GM12878 (cell line): ENCODE data around the gene PRR22. TPM values are rescaled to one million over a fixed set of nuclear protein-coding genes. Genes with fewer than 3 reads are reported as not detected.

Source experiments
- ATAC-seq: fragments of 200-7000 bp; cut with Tn5 transposase; 3 replicates; pipeline ENCODE4 v1.9.1; 2020; ENCODE audit warnings: mild to moderate bottlenecking, moderate library complexity
- BruUV-seq: library from RNA; stranded (reverse); fragments of 400-500 nt; replicated peaks from 2 replicates; lab custom pipeline; 2021; lab: Mats Ljungman, UMichigan
- CTCF ChIA-PET: fragments of 300-600 bp; sonication (Branson Sonifier 250); formaldehyde crosslinking; extraction: SDS; loops from one replicate; lab custom pipeline; 2021; ENCODE audit warnings: inconsistent platforms; lab: Yijun Ruan, JAX
- POLR2A ChIA-PET: fragments of 350-600 bp; formaldehyde crosslinking; extraction: SDS; loops from one replicate; lab custom pipeline; 2021; ENCODE audit warnings: inconsistent platforms; lab: Charles Lee
- RAD21 ChIA-PET: fragments of 300-600 bp; sonication (Branson Sonifier 250); formaldehyde crosslinking; loops from one replicate; lab custom pipeline; 2023; ENCODE audit warnings: antibody characterized with exemption; ENCODE audit not compliant: unreplicated experiment; lab: Charles Lee
- SMC1A ChIA-PET: fragments of 300-600 bp; sonication (Branson Sonifier 250); formaldehyde crosslinking; loops from one replicate; lab custom pipeline; 2023; ENCODE audit not compliant: unreplicated experiment, uncharacterized antibody; lab: Charles Lee
- DNase-seq: peaks from one replicate; pipeline ENCODE4 v3.0.0-alpha.2; 2011; ENCODE audit warnings: low read depth, low spot score
- FAIRE-seq: peaks from 3 replicates; lab custom pipeline; 2011; peaks lifted over from hg19 to GRCh38; lab: Jason Lieb, UNC
- H2AFZ ChIP-seq: 2 replicates; pipeline ENCODE4 v1.6.0; 2011; ENCODE audit warnings: low read depth, low read length, control low read depth; ENCODE audit not compliant: control insufficient read depth
- H3K27ac ChIP-seq: 2 replicates; pipeline ENCODE4 v1.5.1; 2011; ENCODE audit warnings: control low read depth; ENCODE audit not compliant: control insufficient read depth, insufficient read depth
- H3K27me3 ChIP-seq, 2 experiments: replicated peaks in 1 of 2; 2 replicates each; pipeline versions ENCODE4 v1.6.0 to v1.6.1; 2011; ENCODE audit warnings: low read length in 1 of 2; ENCODE audit not compliant: control insufficient read depth in 2 of 2, insufficient read depth in 2 of 2
- H3K36me3 ChIP-seq, 2 experiments: 2 replicates each; pipeline ENCODE4 v1.5.1; 2011; ENCODE audit warnings: low read length in 1 of 2; ENCODE audit not compliant: control insufficient read depth in 2 of 2, insufficient read depth in 2 of 2
- H3K4me1 ChIP-seq: 2 replicates; pipeline ENCODE4 v1.6.1; 2011; ENCODE audit warnings: mild to moderate bottlenecking, low read length, moderate library complexity, mixed read lengths; ENCODE audit not compliant: control insufficient read depth, insufficient read depth
- H3K4me2 ChIP-seq: 2 replicates; pipeline ENCODE4 v1.6.0; 2011; ENCODE audit warnings: control low read depth; ENCODE audit not compliant: control insufficient read depth, insufficient read depth
- H3K4me3 ChIP-seq: fragments of 200-600 bp; sonication (generic); 2 replicates; pipeline ENCODE4 v1.5.1; 2016
- H3K79me2 ChIP-seq: 2 replicates; pipeline ENCODE4 v1.6.0; 2011; ENCODE audit warnings: low read length; ENCODE audit not compliant: control insufficient read depth, insufficient read depth
- H3K9ac ChIP-seq: 2 replicates; pipeline ENCODE4 v1.8.0; 2011; ENCODE audit warnings: low read length, control low read depth, mixed read lengths; ENCODE audit not compliant: control insufficient read depth, insufficient read depth
- H3K9me3 ChIP-seq: replicated peaks from 3 replicates; pipeline ENCODE4 v1.5.1; 2011; ENCODE audit warnings: mild to moderate bottlenecking, low read length; ENCODE audit not compliant: control insufficient read depth, insufficient read depth
- H4K20me1 ChIP-seq: 2 replicates; pipeline ENCODE4 v1.6.0; 2011; ENCODE audit not compliant: control insufficient read depth, insufficient read depth
- CHD1 ChIP-seq: IDR thresholded peaks from 2 replicates; pipeline ENCODE4 v1.6.1; 2012; ENCODE audit warnings: low read depth, low read length, improper control_type of control experiment
- MAX ChIP-seq: IDR thresholded peaks from 2 replicates; pipeline ENCODE4 v1.6.1; 2012; ENCODE audit warnings: low read depth, low read length, improper control_type of control experiment
- PML ChIP-seq: IDR thresholded peaks from 2 replicates; pipeline ENCODE4 v1.6.1; 2012; ENCODE audit warnings: low read length, inconsistent platforms
- PRDM15 ChIP-seq: fragments of 450-650 bp; formaldehyde crosslinking; IDR thresholded peaks from 2 replicates; pipeline ENCODE4 v1.4.0; 2020; ENCODE audit warnings: mild to moderate bottlenecking, moderate library complexity
- SKIL ChIP-seq: fragments of 450-650 bp; IDR thresholded peaks from 2 replicates; pipeline ENCODE4 v1.6.1; 2017; ENCODE audit warnings: mild to moderate bottlenecking, low read depth, inconsistent platforms; ENCODE audit not compliant: poor library complexity, severe bottlenecking
- SREBF2 ChIP-seq: IDR thresholded peaks from 2 replicates; pipeline ENCODE4 v1.6.1; 2012; ENCODE audit warnings: mild to moderate bottlenecking, low read length
- STAT3 ChIP-seq: IDR thresholded peaks from 2 replicates; pipeline ENCODE4 v1.6.1; 2011; ENCODE audit warnings: low read depth, low read length, improper control_type of control experiment
- TARDBP ChIP-seq: IDR thresholded peaks from 2 replicates; pipeline ENCODE4 v1.6.1; 2016; ENCODE audit warnings: borderline replicate concordance
- WGBS: methylation state at CpG from one replicate; pipeline ENCODE4 v1.1.6; 2016; ENCODE audit warnings: low lambda C conversion rate; ENCODE audit not compliant: insufficient replicate concordance, insufficient coverage; ENCODE audit errors: missing lambda C conversion rate; 5-methylcytosine and 5-hydroxymethylcytosine counted together
- in situ Hi-C: fragments of 300-500 bp; cut with MboI; formaldehyde crosslinking; loops from 9 replicates; pipeline ENCODE4 v1.14.3; 2018; ENCODE audit warnings: mixed read lengths
- intact Hi-C: fragments of 100-400 bp; cut with micrococcal nuclease; formaldehyde crosslinking; loops from one replicate; pipeline ENCODE4 v1.14.2; 2022; ENCODE audit not compliant: unreplicated experiment
- polyA plus RNA-seq, 11 experiments: library from polyadenylated mRNA; depleted of rRNA in 4 of 11; unstranded in 6 of 11; stranded (reverse) in 5 of 11; fragments of >200 nt; fragmentation: Nextera tagmentation in 4 of 11; fragmentation: Illumina TruSeq in 1 of 11; extraction: Ambion mirVana in 4 of 11; extraction: Trizol in 1 of 11; gene quantifications; 1 replicate in 1 of 11; 2 replicates in 10 of 11; pipeline versions ENCODE4 v1.2.1 to v1.2.3, GENCODE V29; 2011 to 2016; ENCODE audit warnings: inconsistent platforms in 2 of 11, missing spikeins in 2 of 11, low read depth in 1 of 11
- total RNA-seq, 4 experiments: library from RNA; depleted of rRNA in 3 of 4; stranded (reverse); fragments of >200 nt in 3 of 4; fragmentation: Illumina TruSeq in 1 of 4; extraction: Trizol in 1 of 4; gene quantifications; 2 replicates each; pipeline versions ENCODE4 v1.2.1 to v1.2.3, GENCODE V29; 2013 to 2021

Gene PRR22
- total and polyA plus RNA-seq, 10 of the 15 experiments (the other 5 are each of a cell fraction or from before 2014, with no cell fraction given), result 0.31 to 4.4 (median 1.3) TPM; not detected in 2

- CTCF ChIA-PET, result interaction anchor here (2.1 to 3.6 kb wide), 2 partner anchors 12 to 18 kb away, joined by 7 to 25 read pairs; partner anchors contain the start of gene NRTN
- H3K36me3 ChIP-seq, result peaks cover 4 to 12% of the 10 kb centered on the region in 2 experiments; a peak in 3 of 4 replicates
Measured at GRCh38 chr19:5792224-5792623, 7.7 kb upstream of the PRR22 start.

More at GRCh38 chr19:5792224-5792623, 7.7 kb upstream of the PRR22 start:
- no peaks in the 10 kb centered on the region for H3K27me3 ChIP-seq
- H3K4me2 ChIP-seq, result no peak overlapping the region
- H3K4me3 ChIP-seq, result no peak overlapping the region
- BruUV-seq, result no TSS peak
- 80% methylated on average over 12 of the region's 18 CpGs for WGBS
- ATAC-seq (no peak), FAIRE-seq (no peak), DNase-seq (no peak)
- H4K20me1 ChIP-seq, result no peaks in the 10 kb centered on the region
- TF ChIP-seq SKIL (no peak), MAX (no peak), CHD1 (no peak), SREBF2 (no peak), STAT3 (no peak), PRDM15 (CRISPR knock-in tag) (no peak), TARDBP (no peak), PML (no peak)
- peaks cover 3% of the 10 kb centered on the region; the same call in 1 of the 2 replicates for H3K4me1 ChIP-seq
- SMC1A ChIA-PET, result no interaction called here
- RAD21 ChIA-PET, result no interaction called here
- intact Hi-C loops, result no loop called here
- H3K9me3 ChIP-seq, result no peaks in the 10 kb centered on the region
- POLR2A ChIA-PET, result interaction anchor here (0.6 kb wide), 1 partner anchor 8 kb away, joined by 4 read pairs; no protein-coding TSS in a partner anchor
- H3K9ac ChIP-seq, result no peak overlapping the region
- H3K79me2 ChIP-seq, result peaks cover 5% of the 10 kb centered on the region
- no peak overlapping the region for H3K27ac ChIP-seq
- in situ Hi-C loops, result no loop called here
- H2AFZ ChIP-seq, result no peak overlapping the region
